Measurements from ENCODE around the gene PRKAA1.

The PRKAA1 gene

GRCh38 chr5:40838086-40838485, 39.9 kb upstream of the PRKAA1 start:
- no peak for TF ChIP-seq CTCF (IDR thresholded peaks at IDR 0.05; ENCODE audit: control insufficient read depth, insufficient read depth, low read depth, low read length, missing control alignments)
- DNase-seq (ENCODE audit: low read depth), result no peak
- no peak overlapping the region for H3K4me3 ChIP-seq (ENCODE audit: control insufficient read depth, low read depth, low read length)

- no peak for TF ChIP-seq CTCF (IDR thresholded peaks at IDR 0.05; ENCODE audit: control insufficient read depth, insufficient read depth, low read depth, low read length, missing control alignments)
- peak within 1 kb of the TSS; percentile 57 for H3K4me3 ChIP-seq (ENCODE audit: control insufficient read depth, low read depth, low read length)
- peak; percentile 87 for DNase-seq (ENCODE audit: low read depth)
These were observed 36.9 kb upstream of the PRKAA1 start, which contains the start of gene RPL37 for GRCh38 chr5:40834849-40835787. RPL37 (minus strand) TSS chr5:40835222; CDS start chr5:40835185, 37 bp downstream.

GRCh38 chr5:40834391-40834848, 36.2 kb upstream of the PRKAA1 start:
- no peak for DNase-seq (ENCODE audit: low read depth)
- TF ChIP-seq CTCF (IDR thresholded peaks at IDR 0.05; ENCODE audit: control insufficient read depth, insufficient read depth, low read depth, low read length, missing control alignments), result no peak
- peak overlapping the region; percentile 57 for H3K4me3 ChIP-seq (ENCODE audit: control insufficient read depth, low read depth, low read length)

GRCh38 chr5:40833712-40834229, 35.6 kb upstream of the PRKAA1 start:
- peak overlapping the region; percentile 57 for H3K4me3 ChIP-seq (ENCODE audit: control insufficient read depth, low read depth, low read length)
- DNase-seq (ENCODE audit: low read depth), result no peak
- TF ChIP-seq CTCF (IDR thresholded peaks at IDR 0.05; ENCODE audit: control insufficient read depth, insufficient read depth, low read depth, low read length, missing control alignments), result no peak

GRCh38 chr5:40832345-40832744, 34.2 kb upstream of the PRKAA1 start:
- no peak overlapping the region for H3K4me3 ChIP-seq (ENCODE audit: control insufficient read depth, low read depth, low read length)
- TF ChIP-seq CTCF (IDR thresholded peaks at IDR 0.05; ENCODE audit: control insufficient read depth, insufficient read depth, low read depth, low read length, missing control alignments), result no peak
- DNase-seq (ENCODE audit: low read depth), result no peak

- DNase-seq (ENCODE audit: low read depth), result no peak
- H3K4me3 ChIP-seq (ENCODE audit: control insufficient read depth, low read depth, low read length), result no peak overlapping the region
- no peak for TF ChIP-seq CTCF (IDR thresholded peaks at IDR 0.05; ENCODE audit: control insufficient read depth, insufficient read depth, low read depth, low read length, missing control alignments)
These were observed 33.4 kb upstream of the PRKAA1 start for GRCh38 chr5:40831346-40832210.

Measured in AG09309 (cell line).